Esophagus mucosa (tissue), 1 donor: ENCODE measurements around the gene TNS1. TPM values are rescaled to one million over a fixed set of nuclear protein-coding genes. Genes with fewer than 3 reads are reported as not detected.

Source experiments
- ATAC-seq: fragments of 200-7000 bp; cut with Tn5 transposase; one replicate; pipeline ENCODE4 v1.9.1; 2020
- total RNA-seq: library from RNA; stranded (reverse); gene quantifications from one replicate; pipeline ENCODE4 v1.2.4, GENCODE V29; 2023
- donor health status: DM: yes; HTN: yes; CAD: no.

Gene TNS1
- total RNA-seq, 1 donor from 2014 or later, result 27.7 TPM

DNA sequence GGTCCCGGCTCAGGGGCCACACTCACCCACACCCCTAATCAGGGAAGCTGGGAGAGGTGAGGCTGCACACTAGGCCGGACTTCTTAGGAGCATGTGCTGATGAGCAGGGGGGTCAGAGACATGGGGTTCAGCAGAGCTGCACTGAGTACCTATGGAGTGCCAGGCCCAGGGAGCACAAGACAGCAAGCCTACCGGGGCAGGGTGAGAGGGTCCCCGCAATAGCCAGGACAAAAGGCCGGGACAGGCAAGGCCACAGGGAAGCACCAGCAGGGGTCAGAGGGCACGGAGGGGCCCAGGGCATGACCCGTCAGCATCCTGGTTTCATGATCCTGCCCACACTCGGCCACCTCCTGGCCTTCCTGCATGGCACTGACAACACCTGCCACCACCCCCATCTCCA, 73.5 kb downstream of the TNS1 start:
- ATAC-seq, result no peak

DNA sequence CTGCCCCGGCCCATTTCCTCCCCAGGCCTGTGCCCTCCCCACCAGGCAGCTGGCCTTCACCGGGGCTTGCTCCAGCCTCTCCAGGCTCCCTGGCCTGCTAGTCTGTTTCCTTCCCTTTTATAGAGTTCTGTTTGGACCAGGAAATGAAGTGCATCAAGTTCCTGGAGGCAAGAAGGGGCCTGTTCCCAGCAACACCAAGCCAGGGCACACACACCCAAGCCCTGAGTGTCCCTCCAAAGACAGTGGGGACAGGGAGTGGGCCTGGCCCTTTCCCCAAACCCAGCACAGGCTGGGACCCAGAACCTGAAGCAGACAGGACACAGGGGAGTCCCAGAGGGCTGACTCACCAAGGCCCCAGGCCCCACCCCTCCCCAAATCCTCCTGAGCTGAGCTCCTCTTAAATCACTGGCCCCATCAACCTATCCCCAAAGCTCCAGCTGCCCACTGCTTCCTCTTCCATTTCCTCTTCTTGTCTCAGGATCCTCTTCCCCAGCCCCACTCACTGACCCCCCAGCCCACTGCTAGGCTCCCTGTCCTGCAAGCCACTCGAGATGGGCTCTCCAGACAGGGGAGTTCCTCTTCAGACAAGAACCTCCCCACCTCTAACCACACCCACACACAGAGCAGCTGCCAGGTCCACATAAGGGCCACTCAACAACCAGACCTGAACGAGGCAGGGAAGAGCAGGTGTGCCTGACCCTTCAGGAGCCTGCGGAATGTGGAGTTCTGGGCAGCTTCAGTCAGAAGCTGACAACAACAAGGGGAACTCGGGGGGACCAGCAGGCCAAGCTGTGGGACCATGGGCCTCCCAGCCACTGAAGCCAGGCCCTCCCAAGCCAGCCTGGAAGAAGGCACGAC, 74.2 kb downstream of the TNS1 start:
- peak; percentile 60 for ATAC-seq

DNA sequence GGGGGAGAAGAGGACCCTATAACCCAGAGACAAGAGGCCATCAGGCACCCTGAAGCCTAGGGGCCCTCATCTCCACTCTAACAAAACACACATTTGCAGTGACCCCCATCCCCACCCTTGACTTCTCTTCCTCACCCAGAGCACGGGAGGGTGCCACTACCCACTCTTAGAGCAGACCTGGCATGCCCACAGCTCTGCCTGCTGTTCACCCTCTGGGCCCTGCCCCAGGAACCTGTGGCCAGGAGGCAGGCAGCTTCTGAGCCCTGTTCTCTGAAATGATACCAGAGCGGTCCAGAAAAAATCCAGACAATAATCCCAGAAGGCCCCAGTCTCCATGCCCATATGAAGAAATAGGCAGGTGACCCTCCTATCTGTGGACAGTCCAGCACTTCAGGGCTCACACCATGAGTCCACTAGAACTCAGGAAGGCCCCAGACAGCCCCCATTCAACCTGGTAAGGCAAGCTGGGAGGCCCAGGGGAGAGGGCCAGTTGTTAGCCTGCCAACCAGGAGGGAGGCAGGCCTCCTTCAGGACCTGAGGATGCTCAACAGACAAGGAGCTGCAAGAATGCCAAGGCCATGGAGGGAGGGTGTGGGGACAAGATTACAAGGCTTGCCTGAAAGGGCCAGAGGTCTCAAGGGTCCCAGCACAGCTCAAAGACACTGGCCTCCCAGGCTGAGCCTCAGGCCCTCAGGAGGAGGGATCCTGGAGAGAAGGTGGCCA, 75.0 kb downstream of the TNS1 start:
- ATAC-seq, result no peak

GRCh38 chr2:217926801-217927200, 76.0 kb downstream of the TNS1 start:
- ATAC-seq, result no peak

DNA sequence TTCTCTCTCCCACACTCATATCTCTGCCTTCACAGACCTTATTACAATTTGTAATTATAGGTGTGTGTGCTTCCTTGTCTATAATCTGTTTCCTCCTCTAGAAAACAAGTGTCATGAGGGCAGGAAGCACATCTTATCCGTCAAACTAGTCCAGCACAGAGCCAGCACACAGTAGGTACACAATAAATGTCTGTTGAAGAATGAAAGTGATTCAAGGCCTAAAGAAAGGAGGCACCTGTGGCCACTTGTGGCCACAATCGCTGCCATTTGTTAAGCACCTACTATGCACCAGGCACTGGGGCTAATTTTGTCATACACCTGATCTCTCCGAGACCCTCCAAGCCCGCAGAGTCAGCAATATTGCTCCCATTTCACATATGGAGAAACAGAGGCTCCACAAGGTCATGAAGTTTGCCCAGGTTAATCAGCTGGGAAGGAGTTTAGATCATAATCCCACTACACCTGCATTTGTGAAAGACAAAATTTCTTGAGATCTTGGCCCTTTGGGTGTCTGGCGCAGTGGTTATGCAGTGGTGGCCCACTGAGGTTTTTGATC, 78.4 kb downstream of the TNS1 start:
- ATAC-seq, result no peak

GRCh38 chr2:217923007-217923686, 79.6 kb downstream of the TNS1 start:
- ATAC-seq, result no peak

DNA sequence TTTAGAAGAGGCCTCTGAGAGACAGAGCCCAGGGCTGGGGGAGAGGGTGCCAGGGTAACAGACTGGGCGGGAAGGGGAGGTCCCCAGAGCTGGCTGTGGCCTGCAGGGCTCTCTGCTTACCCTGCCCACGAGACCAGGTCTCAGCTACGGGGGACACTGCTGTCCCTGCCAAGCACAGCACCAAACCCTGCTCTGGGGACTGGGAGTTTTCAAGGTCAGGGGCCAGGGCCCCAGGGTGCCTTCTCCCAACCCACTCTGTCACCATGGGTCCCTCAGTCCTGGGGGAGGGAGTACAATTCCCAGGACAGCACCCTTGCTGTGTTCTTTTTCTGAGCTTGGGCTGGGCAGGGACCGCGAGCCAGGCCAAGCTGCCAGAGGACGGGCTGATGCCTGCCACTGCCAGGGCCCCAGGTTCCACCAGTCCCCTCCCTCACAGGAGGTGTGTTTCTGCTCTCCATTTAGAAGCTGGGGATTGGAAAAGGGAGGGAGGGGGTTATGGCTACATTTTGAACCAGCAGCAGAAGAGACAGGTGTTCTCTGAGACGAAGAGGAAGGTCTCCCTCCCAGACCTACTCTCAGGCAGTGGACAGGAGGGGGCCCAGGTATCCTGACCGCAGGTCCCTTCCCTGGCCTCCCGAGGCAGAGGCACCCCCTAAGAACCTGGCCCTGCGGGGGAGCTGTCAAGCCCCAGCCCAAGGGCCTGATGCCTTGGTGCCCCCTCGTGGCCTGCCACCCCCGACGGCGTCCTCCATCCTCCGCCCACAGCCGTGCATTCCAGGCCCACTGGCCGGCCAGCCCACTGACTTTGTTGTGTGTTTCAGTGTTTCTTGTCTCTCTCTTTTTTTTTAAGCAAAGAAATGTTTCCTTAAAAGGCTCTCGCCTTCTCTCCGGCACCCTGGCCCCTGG, 80.4 kb downstream of the TNS1 start:
- no peak for ATAC-seq

GRCh38 chr2:217920879-217921603, 81.8 kb downstream of the TNS1 start:
- ATAC-seq, result no peak

DNA sequence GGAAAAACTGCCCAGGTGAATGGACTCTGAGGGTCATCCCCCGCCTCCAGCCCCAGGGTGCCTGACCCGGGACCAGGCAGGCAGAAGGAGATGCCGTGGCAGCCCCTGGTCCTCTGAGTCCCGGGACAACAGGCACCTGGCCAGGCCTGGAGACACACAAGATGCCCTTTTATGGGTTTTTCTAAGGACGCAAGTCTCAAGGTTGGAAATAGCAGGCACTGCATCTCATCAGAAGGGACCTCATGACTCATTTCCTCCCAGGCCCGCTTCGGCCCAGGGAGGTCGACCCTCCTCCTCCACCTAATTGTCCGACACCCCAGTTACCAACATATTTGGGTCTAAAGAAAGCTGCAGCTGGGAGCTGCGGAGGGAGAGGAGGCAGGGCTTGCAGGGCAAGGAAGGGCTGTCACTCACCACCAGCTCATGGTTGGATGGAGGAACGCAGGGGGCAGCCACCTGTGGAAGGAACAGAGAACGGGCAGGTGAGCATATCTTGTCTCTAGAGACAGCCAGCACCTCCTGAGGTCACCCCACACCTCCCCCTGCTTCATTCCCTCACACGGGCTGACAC, 82.9 kb downstream of the TNS1 start:
- no peak for ATAC-seq

DNA sequence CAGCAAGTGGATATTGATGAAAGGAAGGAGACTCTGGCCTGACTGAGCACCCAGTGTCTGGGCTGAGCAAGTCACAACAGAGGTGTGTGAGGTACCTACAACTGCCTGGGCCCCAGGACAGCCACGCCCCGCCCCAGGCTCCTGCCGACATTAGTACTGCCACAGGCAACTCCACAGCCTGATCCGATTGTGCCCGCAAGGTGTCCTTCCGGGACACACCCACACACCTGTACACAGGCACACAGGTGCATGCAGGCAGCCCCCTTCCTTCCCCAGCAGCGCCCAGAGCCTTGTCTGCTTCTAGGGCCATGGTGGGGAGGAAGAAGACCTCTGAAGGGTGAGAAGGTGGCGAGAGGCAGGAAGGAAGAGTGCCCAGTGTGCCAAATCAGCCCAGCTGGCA, 83.6 kb downstream of the TNS1 start:
- peak; percentile 38 for ATAC-seq

GRCh38 chr2:217918308-217919024, 84.3 kb downstream of the TNS1 start:
- ATAC-seq, result no peak

GRCh38 chr2:217916504-217917254, 86.1 kb downstream of the TNS1 start:
- ATAC-seq, result no peak

DNA sequence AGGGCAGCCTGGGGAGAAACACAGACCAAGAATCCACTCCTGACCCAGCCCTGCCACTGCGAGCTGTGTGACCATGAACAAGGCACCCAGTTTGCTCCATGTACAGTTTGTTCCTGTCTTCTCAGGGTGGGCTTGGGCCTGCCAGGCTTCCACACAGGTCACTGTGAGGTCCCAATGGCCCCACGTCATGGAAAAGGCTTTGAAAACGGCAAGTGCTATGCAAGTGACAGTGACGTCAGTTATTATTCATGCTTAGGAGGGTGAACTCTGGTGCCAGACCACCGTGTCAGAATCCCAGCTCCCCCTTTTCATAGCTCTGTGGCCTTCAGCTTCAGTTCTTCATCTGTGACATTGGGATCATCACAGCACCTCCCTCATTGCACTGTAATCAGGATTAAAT, 87.1 kb downstream of the TNS1 start:
- no peak for ATAC-seq

DNA sequence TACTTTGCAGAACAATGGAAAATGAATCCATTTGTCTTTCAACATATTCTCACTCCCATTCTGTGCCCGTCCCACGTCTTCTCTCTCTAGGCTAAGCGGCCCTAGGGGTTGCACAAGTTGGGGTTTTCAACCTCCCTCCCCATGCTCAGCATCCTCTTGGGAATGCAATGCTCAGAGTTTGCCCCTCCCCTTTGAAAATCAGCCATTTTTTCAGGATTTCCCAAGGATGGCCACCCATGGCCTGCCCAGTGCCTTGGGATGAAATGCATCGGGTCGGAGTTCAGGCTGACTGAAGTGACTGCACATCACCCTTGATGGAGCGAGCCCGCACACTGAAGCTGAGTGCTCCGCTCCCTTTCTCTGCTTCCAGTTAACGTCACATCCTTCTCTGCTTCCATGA, 87.9 kb downstream of the TNS1 start:
- ATAC-seq, result no peak

- ATAC-seq, result no peak
Observed at GRCh38 chr2:217914078-217914477, 88.7 kb downstream of the TNS1 start.

GRCh38 chr2:217913436-217913835, 89.4 kb downstream of the TNS1 start:
- no peak for ATAC-seq

DNA sequence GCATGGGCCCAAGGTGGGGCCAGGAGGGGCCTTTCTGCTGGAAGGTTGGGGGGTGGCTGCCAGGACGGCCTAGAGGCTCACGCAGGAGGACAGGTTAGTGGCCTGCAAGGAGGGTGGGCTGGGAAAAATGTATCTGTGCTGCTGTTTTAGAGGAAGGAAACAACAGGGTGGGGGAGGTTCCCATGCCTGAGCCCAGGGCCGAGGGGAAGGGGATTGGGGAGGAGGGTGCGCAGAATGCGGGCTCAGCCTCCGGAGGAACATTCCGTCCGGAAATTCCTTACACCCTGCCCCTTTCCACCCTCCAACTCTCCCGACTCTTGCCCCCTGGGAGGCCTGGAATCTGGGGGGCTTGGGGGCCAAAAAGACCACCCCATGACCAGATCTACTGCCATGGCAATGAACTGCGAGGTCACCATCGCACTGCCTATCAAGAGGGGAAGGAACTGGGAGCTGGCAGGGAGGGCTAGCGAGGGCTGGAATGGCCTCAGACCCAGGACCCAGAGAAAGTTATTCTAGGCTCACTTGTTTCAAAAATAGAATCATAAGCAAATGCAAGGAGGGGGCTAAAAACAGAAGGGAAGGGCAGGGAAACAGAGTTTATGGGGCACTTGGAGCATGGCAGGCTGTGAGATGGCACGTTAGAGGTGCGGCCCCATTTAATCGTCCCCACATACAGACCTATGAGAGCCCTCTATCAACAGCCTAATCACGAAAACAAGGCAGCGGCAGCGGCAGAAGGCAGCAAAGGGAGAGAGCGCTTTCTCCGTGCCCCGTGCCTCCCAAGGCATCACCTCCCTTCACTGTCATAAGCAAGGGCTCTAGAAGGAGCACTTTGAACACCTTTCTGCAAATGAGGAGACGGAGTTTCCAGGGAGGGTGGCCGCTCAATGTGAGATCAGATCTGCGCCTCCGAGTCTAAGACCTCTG, 90.4 kb downstream of the TNS1 start:
- no peak for ATAC-seq
